HepG2 (cell line): ENCODE data around the gene DUS3L. TPM values are rescaled to one million over a fixed set of nuclear protein-coding genes. Genes with fewer than 3 reads are reported as not detected.

Experiments
- HNRNPL ChIP-seq: fragments of 200-400 bp; formaldehyde crosslinking; IDR thresholded peaks from 2 replicates; pipeline ENCODE4 v1.6.1; 2017; ENCODE audit warnings: mild to moderate bottlenecking, low read depth, low read length
- ISL2 ChIP-seq: sonication (generic); formaldehyde crosslinking; IDR thresholded peaks from 2 replicates; pipeline ENCODE4 v1.5.0; 2020; ENCODE audit warnings: missing genetic modification reagents
- ISX ChIP-seq: sonication (generic); formaldehyde crosslinking; conservative IDR thresholded peaks from 2 replicates; pipeline ENCODE4 v1.5.0; 2020; ENCODE audit warnings: missing genetic modification reagents
- MEIS2 ChIP-seq: sonication (generic); formaldehyde crosslinking; IDR thresholded peaks from 2 replicates; pipeline ENCODE4 v1.9.0; 2021; ENCODE audit warnings: mild to moderate bottlenecking, missing genetic modification reagents
- MIXL1 ChIP-seq: IDR thresholded peaks from 2 replicates; pipeline ENCODE4 v1.6.1; 2016
- MZF1 ChIP-seq: sonication (generic); formaldehyde crosslinking; IDR thresholded peaks from 2 replicates; pipeline ENCODE4 v1.8.1; 2023; ENCODE audit warnings: mild to moderate bottlenecking, missing genetic modification reagents, borderline replicate concordance
- NCOA5 ChIP-seq: sonication (generic); formaldehyde crosslinking; IDR thresholded peaks from 2 replicates; pipeline ENCODE4 v1.4.0; 2020; ENCODE audit warnings: missing genetic modification reagents
- NR2F1 ChIP-seq, 2 experiments: fragments of 450-650 bp in 1 of 2; formaldehyde crosslinking in 1 of 2; IDR thresholded peaks; 2 replicates each; pipeline versions ENCODE4 v1.5.0 to v1.6.1; 2016 to 2020; ENCODE audit warnings: mild to moderate bottlenecking in 1 of 2, missing compliant biosample characterization in 1 of 2, missing genetic modification reagents in 1 of 2, moderate library complexity in 1 of 2
- NR2F6 ChIP-seq, 2 experiments: IDR thresholded peaks; 2 replicates each; pipeline ENCODE4 v1.6.1; 2016; ENCODE audit warnings: antibody characterized with exemption in 1 of 2, mild to moderate bottlenecking in 1 of 2
- NRL ChIP-seq: sonication (generic); formaldehyde crosslinking; IDR thresholded peaks from 2 replicates; pipeline ENCODE4 v1.5.0; 2020; ENCODE audit warnings: missing genetic modification reagents, mild to moderate bottlenecking, moderate library complexity, borderline replicate concordance
- REPIN1 ChIP-seq: sonication (generic); formaldehyde crosslinking; IDR thresholded peaks from 2 replicates; pipeline ENCODE4 v1.8.0; 2022; ENCODE audit warnings: missing genetic modification reagents, low read depth, mild to moderate bottlenecking, borderline replicate concordance
- SAFB2 ChIP-seq: sonication (generic); formaldehyde crosslinking; IDR thresholded peaks from 2 replicates; pipeline ENCODE4 v1.5.1; 2020; ENCODE audit warnings: missing genetic modification reagents, low read depth, mild to moderate bottlenecking, borderline replicate concordance
- SIN3B ChIP-seq: fragments of 150-350 bp; IDR thresholded peaks from 2 replicates; pipeline ENCODE4 v1.6.1; 2014; ENCODE audit warnings: low read length
- ZFX ChIP-seq: sonication (generic); formaldehyde crosslinking; IDR thresholded peaks from 2 replicates; pipeline ENCODE4 v1.4.0; 2020; ENCODE audit warnings: mild to moderate bottlenecking, low read depth, missing genetic modification reagents, moderate library complexity
- ZNF430 ChIP-seq: sonication (generic); formaldehyde crosslinking; IDR thresholded peaks from 2 replicates; pipeline ENCODE4 v1.9.0; 2021; ENCODE audit warnings: mild to moderate bottlenecking, missing genetic modification reagents
- ZNF431 ChIP-seq: sonication (generic); formaldehyde crosslinking; IDR thresholded peaks from 2 replicates; pipeline ENCODE4 v1.9.0; 2022; ENCODE audit warnings: missing genetic modification reagents, low read depth, mild to moderate bottlenecking, borderline replicate concordance
- ZSCAN9 ChIP-seq: IDR thresholded peaks from 2 replicates; pipeline ENCODE4 v1.6.1; 2016; ENCODE audit warnings: borderline replicate concordance
- polyA plus RNA-seq, 8 experiments: library from polyadenylated mRNA; depleted of rRNA in 3 of 8; stranded (reverse) in 7 of 8; unstranded in 1 of 8; fragments of >200 nt; fragmentation: Illumina TruSeq in 4 of 8; extraction: Trizol in 4 of 8; gene quantifications; 2 replicates each; pipeline versions ENCODE4 v1.2.1 to v1.2.3, GENCODE V29; 2011 to 2016; ENCODE audit warnings: low read depth in 4 of 8, missing spikeins in 1 of 8, mixed read lengths in 1 of 8; ENCODE audit not compliant: insufficient read depth in 1 of 8
- total RNA-seq, 5 experiments: library from RNA; depleted of rRNA; stranded (reverse); fragments of >200 nt; fragmentation: Illumina TruSeq; extraction: Trizol; gene quantifications; 2 replicates each; pipeline ENCODE4 v1.2.3, GENCODE V29; 2016; ENCODE audit warnings: low read depth in 1 of 5
- TF ChIP-seq, protein P1 (sequence below): sonication (generic); formaldehyde crosslinking; IDR thresholded peaks from 2 replicates; pipeline ENCODE4 v1.4.0; 2020; ENCODE audit warnings: missing genetic modification reagents
- TF ChIP-seq, protein P2 (sequence below): sonication (generic); formaldehyde crosslinking; IDR thresholded peaks from 2 replicates; pipeline ENCODE4 v1.5.0; 2020; ENCODE audit warnings: missing genetic modification reagents
- TF ChIP-seq, protein P3 (sequence below): IDR thresholded peaks from 2 replicates; pipeline ENCODE4 v1.6.1; 2016; ENCODE audit warnings: missing compliant biosample characterization, missing genetic modification reagents, borderline replicate concordance

DUS3L gene
- total and polyA plus RNA-seq, 2 of the 13 experiments (the other 11 are each of a cell fraction or from before 2014, with no cell fraction given): 13.3 to 25.1 TPM

DNA sequence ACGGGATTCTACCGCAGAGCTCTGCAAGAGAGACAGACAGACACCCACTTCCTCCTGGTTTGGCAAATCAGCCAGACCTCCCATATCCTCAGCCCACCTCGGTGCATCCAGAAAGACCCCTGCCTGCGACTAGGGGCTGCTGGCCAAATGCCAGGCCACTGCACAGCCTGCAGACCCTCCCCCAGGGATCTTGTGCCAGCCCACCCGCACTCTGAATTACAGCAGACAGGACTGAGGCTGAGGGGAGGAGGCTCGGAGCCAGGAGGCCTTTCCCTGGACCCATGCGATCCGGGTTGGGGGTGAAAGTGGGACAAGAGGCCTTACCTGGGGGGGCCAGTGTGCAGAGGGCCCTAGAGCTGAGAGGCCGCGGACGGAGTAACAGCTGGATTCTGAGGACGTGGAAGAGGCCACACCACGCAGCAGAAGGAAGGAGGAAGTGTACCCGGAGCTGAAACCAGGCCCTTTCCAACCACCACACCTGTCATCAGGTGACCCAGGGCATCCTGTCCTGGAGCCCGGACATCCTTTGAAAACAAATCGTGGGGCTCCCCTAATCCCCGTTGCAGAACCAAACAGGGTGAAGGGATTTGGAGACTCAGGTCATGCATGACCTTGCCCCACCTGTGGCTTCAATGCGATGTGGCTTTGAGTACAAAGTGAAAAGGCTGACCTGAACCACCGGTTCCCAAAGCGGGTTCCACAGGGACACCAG lies 47.5 kb upstream of the DUS3L start (continued):
- TF ChIP-seq, protein P1, sequence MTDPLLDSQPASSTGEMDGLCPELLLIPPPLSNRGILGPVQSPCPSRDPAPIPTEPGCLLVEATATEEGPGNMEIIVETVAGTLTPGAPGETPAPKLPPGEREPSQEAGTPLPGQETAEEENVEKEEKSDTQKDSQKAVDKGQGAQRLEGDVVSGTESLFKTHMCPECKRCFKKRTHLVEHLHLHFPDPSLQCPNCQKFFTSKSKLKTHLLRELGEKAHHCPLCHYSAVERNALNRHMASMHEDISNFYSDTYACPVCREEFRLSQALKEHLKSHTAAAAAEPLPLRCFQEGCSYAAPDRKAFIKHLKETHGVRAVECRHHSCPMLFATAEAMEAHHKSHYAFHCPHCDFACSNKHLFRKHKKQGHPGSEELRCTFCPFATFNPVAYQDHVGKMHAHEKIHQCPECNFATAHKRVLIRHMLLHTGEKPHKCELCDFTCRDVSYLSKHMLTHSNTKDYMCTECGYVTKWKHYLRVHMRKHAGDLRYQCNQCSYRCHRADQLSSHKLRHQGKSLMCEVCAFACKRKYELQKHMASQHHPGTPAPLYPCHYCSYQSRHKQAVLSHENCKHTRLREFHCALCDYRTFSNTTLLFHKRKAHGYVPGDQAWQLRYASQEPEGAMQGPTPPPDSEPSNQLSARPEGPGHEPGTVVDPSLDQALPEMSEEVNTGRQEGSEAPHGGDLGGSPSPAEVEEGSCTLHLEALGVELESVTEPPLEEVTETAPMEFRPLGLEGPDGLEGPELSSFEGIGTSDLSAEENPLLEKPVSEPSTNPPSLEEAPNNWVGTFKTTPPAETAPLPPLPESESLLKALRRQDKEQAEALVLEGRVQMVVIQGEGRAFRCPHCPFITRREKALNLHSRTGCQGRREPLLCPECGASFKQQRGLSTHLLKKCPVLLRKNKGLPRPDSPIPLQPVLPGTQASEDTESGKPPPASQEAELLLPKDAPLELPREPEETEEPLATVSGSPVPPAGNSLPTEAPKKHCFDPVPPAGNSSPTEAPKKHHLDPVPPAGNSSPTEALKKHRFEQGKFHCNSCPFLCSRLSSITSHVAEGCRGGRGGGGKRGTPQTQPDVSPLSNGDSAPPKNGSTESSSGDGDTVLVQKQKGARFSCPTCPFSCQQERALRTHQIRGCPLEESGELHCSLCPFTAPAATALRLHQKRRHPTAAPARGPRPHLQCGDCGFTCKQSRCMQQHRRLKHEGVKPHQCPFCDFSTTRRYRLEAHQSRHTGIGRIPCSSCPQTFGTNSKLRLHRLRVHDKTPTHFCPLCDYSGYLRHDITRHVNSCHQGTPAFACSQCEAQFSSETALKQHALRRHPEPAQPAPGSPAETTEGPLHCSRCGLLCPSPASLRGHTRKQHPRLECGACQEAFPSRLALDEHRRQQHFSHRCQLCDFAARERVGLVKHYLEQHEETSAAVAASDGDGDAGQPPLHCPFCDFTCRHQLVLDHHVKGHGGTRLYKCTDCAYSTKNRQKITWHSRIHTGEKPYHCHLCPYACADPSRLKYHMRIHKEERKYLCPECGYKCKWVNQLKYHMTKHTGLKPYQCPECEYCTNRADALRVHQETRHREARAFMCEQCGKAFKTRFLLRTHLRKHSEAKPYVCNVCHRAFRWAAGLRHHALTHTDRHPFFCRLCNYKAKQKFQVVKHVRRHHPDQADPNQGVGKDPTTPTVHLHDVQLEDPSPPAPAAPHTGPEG (CRISPR knock-in tag): peak; percentile 65
- TF ChIP-seq ZNF431: 0 out of 2 replicates have a peak, but pooled peaks have one; percentile 14
- TF ChIP-seq REPIN1 (CRISPR knock-in tag): no peak
- no peak for TF ChIP-seq SIN3B
- 0 out of 2 replicates have a peak, but pooled peaks have one; percentile 64 for TF ChIP-seq ISX (CRISPR knock-in tag)
- TF ChIP-seq NR2F1 (CRISPR knock-in tag; IDR thresholded peaks at IDR 0.05): no peak
- TF ChIP-seq, protein P2, sequence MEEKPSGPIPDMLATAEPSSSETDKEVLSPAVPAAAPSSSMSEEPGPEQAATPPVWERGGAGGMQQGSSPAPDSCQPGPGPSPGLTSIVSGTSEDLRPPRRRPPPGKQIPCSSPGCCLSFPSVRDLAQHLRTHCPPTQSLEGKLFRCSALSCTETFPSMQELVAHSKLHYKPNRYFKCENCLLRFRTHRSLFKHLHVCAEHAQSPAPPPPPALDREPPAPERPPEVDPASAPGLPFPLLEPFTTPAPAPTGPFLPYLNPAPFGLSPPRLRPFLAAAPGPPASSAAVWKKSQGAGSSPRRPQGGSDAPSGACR (CRISPR knock-in tag): 0 out of 2 replicates have a peak, but pooled peaks have one; percentile 10
- TF ChIP-seq MIXL1: no peak
- TF ChIP-seq, protein P3, sequence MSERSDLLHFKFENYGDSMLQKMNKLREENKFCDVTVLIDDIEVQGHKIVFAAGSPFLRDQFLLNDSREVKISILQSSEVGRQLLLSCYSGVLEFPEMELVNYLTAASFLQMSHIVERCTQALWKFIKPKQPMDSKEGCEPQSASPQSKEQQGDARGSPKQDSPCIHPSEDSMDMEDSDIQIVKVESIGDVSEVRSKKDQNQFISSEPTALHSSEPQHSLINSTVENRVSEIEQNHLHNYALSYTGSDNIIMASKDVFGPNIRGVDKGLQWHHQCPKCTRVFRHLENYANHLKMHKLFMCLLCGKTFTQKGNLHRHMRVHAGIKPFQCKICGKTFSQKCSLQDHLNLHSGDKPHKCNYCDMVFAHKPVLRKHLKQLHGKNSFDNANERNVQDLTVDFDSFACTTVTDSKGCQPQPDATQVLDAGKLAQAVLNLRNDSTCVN: peak; percentile 69; the same call in 1 of the 2 replicates
- TF ChIP-seq ZFX (CRISPR knock-in tag): peak; percentile 87
- peak; percentile 9; the same call in 1 of the 2 replicates for TF ChIP-seq SAFB2
- TF ChIP-seq MEIS2 (CRISPR knock-in tag): peak; percentile 10; the same call in 1 of the 2 replicates
- no peak for TF ChIP-seq ISL2 (CRISPR knock-in tag)
- no peak for TF ChIP-seq NR2F6 (IDR thresholded peaks at IDR 0.05)
- TF ChIP-seq NR2F6 (CRISPR knock-in tag; IDR thresholded peaks at IDR 0.05): 0 out of 2 replicates have a peak, but pooled peaks have one; percentile 17
- no peak for TF ChIP-seq NCOA5 (CRISPR knock-in tag)
- TF ChIP-seq NRL (CRISPR knock-in tag): no peak
- TF ChIP-seq ZSCAN9 (CRISPR knock-in tag): no peak
- TF ChIP-seq ZNF430 (CRISPR knock-in tag): peak; percentile 65; the same call in 1 of the 2 replicates
- no peak for TF ChIP-seq MZF1 (CRISPR knock-in tag)
- TF ChIP-seq HNRNPL: 0 out of 2 replicates have a peak, but pooled peaks have one; percentile 14
